Sigmoid colon (tissue), 7 donors: ENCODE measurements around the gene S100A10. TPM values are rescaled to one million over a fixed set of nuclear protein-coding genes. Genes with fewer than 3 reads are reported as not detected.

Source experiments
- DNase-seq: peaks from one replicate; pipeline ENCODE4 v3.0.0-alpha.2; 2019
- H3K27ac ChIP-seq, 4 donors: fragments of 200-600 bp; sonication (generic); one replicate each; pipeline ENCODE4 v1.5.1; 2016 to 2019; ENCODE audit warnings: mild to moderate bottlenecking in 1 of 4
- H3K27me3 ChIP-seq, 3 donors: fragments of 200-600 bp; sonication (generic); one replicate each; pipeline ENCODE4 v1.5.1; 2019; ENCODE audit warnings: mild to moderate bottlenecking in 1 of 3
- H3K36me3 ChIP-seq, 4 donors: fragments of 200-600 bp; sonication (generic); one replicate each; pipeline ENCODE4 v1.5.1; 2016 to 2019
- H3K4me1 ChIP-seq, 4 donors: fragments of 200-600 bp; sonication (generic); one replicate each; pipeline ENCODE4 v1.5.1; 2017 to 2019
- H3K4me3 ChIP-seq, 4 donors: fragments of 200-600 bp; sonication (generic); one replicate each; pipeline ENCODE4 v1.5.1; 2017 to 2019; ENCODE audit warnings: mild to moderate bottlenecking in 2 of 4, moderate library complexity in 1 of 4
- H3K9me3 ChIP-seq, 4 donors: fragments of 200-600 bp in 3 of 4; sonication (generic) in 3 of 4; one replicate each; pipeline versions ENCODE4 v1.5.1 to v1.6.1; 2013 to 2019
- CTCF ChIP-seq, 4 experiments: fragments of 450-650 bp in 3 of 4; fragments of 200-600 bp in 1 of 4; IDR thresholded peaks; one replicate each; pipeline ENCODE4 v1.5.1; 2016 to 2019; ENCODE audit warnings: antibody characterized with exemption in 4 of 4, mild to moderate bottlenecking in 3 of 4, moderate library complexity in 2 of 4
- EP300 ChIP-seq, 4 donors: sonication (generic); formaldehyde crosslinking; IDR thresholded peaks; one replicate each; pipeline ENCODE4 v1.6.1; 2017; ENCODE audit warnings: antibody characterized with exemption in 4 of 4
- POLR2A ChIP-seq, 2 donors: fragments of 450-650 bp; IDR thresholded peaks; one replicate each; pipeline ENCODE4 v1.6.1; 2016; ENCODE audit warnings: antibody characterized with exemption in 2 of 2, mild to moderate bottlenecking in 2 of 2, moderate library complexity in 2 of 2
- POLR2AphosphoS5 ChIP-seq, 4 donors: sonication (generic); formaldehyde crosslinking; IDR thresholded peaks; one replicate each; pipeline ENCODE4 v1.6.1; 2017; ENCODE audit warnings: antibody characterized with exemption in 4 of 4
- WGBS, 2 donors: extraction: QIAGEN DNeasy Blood & Tissue Kit; methylation state at CpG; one replicate each; pipeline ENCODE4 v1.1.7; 2013; 5-methylcytosine and 5-hydroxymethylcytosine counted together
- intact Hi-C: fragments of 100-400 bp; cut with DNase I; formaldehyde crosslinking; loops from one replicate; pipeline ENCODE4 v1.15.1; 2023
- polyA plus RNA-seq, 3 donors: library from polyadenylated mRNA; stranded (reverse); fragments of 200-250 nt; gene quantifications; one replicate each; pipeline ENCODE4 v1.2.3, GENCODE V29; 2013
- total RNA-seq, 4 donors: library from RNA; depleted of rRNA; stranded (reverse); fragments of >200 nt; gene quantifications; one replicate each; pipeline ENCODE4 v1.1.0, GENCODE V29; 2016
- donor health status: healthy with polysubstance abuse.
- donor health status: Bipolar disorder and iron deficiency.
- donor health status: healthy.

The S100A10 gene
- total and polyA plus RNA-seq, 7 donors = 20.2 to 1,816 (median 57.9) TPM

- intact Hi-C loops = no loop called here
- TF ChIP-seq POLR2AphosphoS5 (IDR thresholded peaks at IDR 0.05) (no peak), EP300 (IDR thresholded peaks at IDR 0.05) (no peak), POLR2A (IDR thresholded peaks at IDR 0.05) (no peak)
- Histone ChIP-seq H3K4me3 (no peak overlapping the region), H3K4me1 (no peaks in the 10 kb centered on the region), H3K36me3 (no peaks in the 10 kb centered on the region), H3K9me3 (no peaks in the 10 kb centered on the region), H3K27ac (no peak overlapping the region), H3K27me3 (peaks cover 0 to 4% (median 0%) of the 10 kb centered on the region in 3 donors)
- 72 to 76% methylated on average over 6 of the region's 6 CpGs for WGBS, 2 donors
- DNase-seq = no peak
Observed at GRCh38 chr1:152015766-152016165, 22.1 kb upstream of the S100A10 start.

- WGBS, 2 donors = 96 to 98% methylated on average over 1 of the region's 1 CpG
- no peak overlapping the region for H3K4me3 ChIP-seq
- no peak for DNase-seq
- no peaks in the 10 kb centered on the region for H3K4me1 ChIP-seq
- no peaks in the 10 kb centered on the region for H3K36me3 ChIP-seq
- no peak overlapping the region for H3K27ac ChIP-seq
- peaks cover 0 to 3% (median 0%) of the 10 kb centered on the region in 4 donors for H3K9me3 ChIP-seq
- TF ChIP-seq EP300 (IDR thresholded peaks at IDR 0.05) = no peak
- no peak for TF ChIP-seq POLR2A (IDR thresholded peaks at IDR 0.05)
- no peak for TF ChIP-seq POLR2AphosphoS5 (IDR thresholded peaks at IDR 0.05)
- no peak for TF ChIP-seq CTCF (IDR thresholded peaks at IDR 0.05)
- peaks cover 0 to 4% (median 0%) of the 10 kb centered on the region in 3 donors for H3K27me3 ChIP-seq
- intact Hi-C loops = no loop called here
Observed at GRCh38 chr1:152014943-152015342, 21.3 kb upstream of the S100A10 start.

GRCh38 chr1:152013664-152014237, 20.1 kb upstream of the S100A10 start:
- Histone ChIP-seq H3K36me3 (no peaks in the 10 kb centered on the region), H3K4me1 (no peaks in the 10 kb centered on the region), H3K27me3 (peaks cover 0 to 4% (median 0%) of the 10 kb centered on the region in 3 donors), H3K27ac (no peak overlapping the region), H3K9me3 (peaks cover 0 to 3% (median 0%) of the 10 kb centered on the region in 4 donors), H3K4me3 (no peak overlapping the region)
- 2 to 11% methylated on average over 3 of the region's 3 CpGs for WGBS, 2 donors
- intact Hi-C loops = no loop called here
- peak in 1 of 4 experiments; percentile 13 for TF ChIP-seq CTCF (IDR thresholded peaks at IDR 0.05)
- TF ChIP-seq EP300 (IDR thresholded peaks at IDR 0.05) = no peak
- no peak for DNase-seq

- Histone ChIP-seq H3K4me1 (no peaks in the 10 kb centered on the region), H3K4me3 (no peak overlapping the region), H3K36me3 (no peaks in the 10 kb centered on the region), H3K9me3 (peaks cover 0 to 3% (median 0%) of the 10 kb centered on the region in 4 donors), H3K27me3 (peaks cover 0 to 4% (median 0%) of the 10 kb centered on the region in 3 donors), H3K27ac (no peak overlapping the region)
- no peak for DNase-seq
- 86 to 89% methylated on average over 1 of the region's 1 CpG for WGBS, 2 donors
- TF ChIP-seq POLR2A (IDR thresholded peaks at IDR 0.05) = no peak
- no peak for TF ChIP-seq CTCF (IDR thresholded peaks at IDR 0.05)
- TF ChIP-seq POLR2AphosphoS5 (IDR thresholded peaks at IDR 0.05) = no peak
- no peak for TF ChIP-seq EP300 (IDR thresholded peaks at IDR 0.05)
- intact Hi-C loops = no loop called here
Observed at GRCh38 chr1:152009691-152010090, 16.0 kb upstream of the S100A10 start.

- Histone ChIP-seq H3K9me3 (peaks cover 0 to 3% (median 0%) of the 10 kb centered on the region in 4 donors), H3K27me3 (no peaks in the 10 kb centered on the region), H3K4me3 (no peak overlapping the region), H3K27ac (no peak overlapping the region), H3K36me3 (no peaks in the 10 kb centered on the region), H3K4me1 (peaks cover 0 to under 1% (median 0%) of the 10 kb centered on the region in 4 donors)
- 56 to 62% methylated on average over 2 of the region's 2 CpGs for WGBS, 2 donors
- no peak for DNase-seq
- TF ChIP-seq POLR2AphosphoS5 (IDR thresholded peaks at IDR 0.05) (no peak), CTCF (IDR thresholded peaks at IDR 0.05) (no peak), EP300 (IDR thresholded peaks at IDR 0.05) (no peak), POLR2A (IDR thresholded peaks at IDR 0.05) (no peak)
- intact Hi-C loops = no loop called here
Observed at GRCh38 chr1:152007047-152007446, 13.4 kb upstream of the S100A10 start.
